Neural progenitor cell (in vitro differentiated cells): ENCODE measurements around the gene PTK6. TPM values are rescaled to one million over a fixed set of nuclear protein-coding genes. Genes with fewer than 3 reads are reported as not detected.

Experiments used
- DNase-seq: peaks from one replicate; pipeline ENCODE4 v3.0.0-alpha.2; 2016; ENCODE audit warnings: low spot score
- H2AFZ ChIP-seq: fragments of 200-600 bp; sonication (generic); replicated peaks from 2 replicates; pipeline ENCODE4 v1.6.1; 2016; ENCODE audit warnings: antibody characterized with exemption
- H3F3A ChIP-seq: fragments of 200-600 bp; sonication (generic); 2 replicates; pipeline ENCODE4 v1.6.1; 2016; ENCODE audit warnings: antibody characterized with exemption, low read depth
- H3K27ac ChIP-seq: fragments of 200-600 bp; sonication (generic); 2 replicates; pipeline ENCODE4 v1.5.1; 2016; ENCODE audit warnings: mild to moderate bottlenecking
- H3K27me3 ChIP-seq: fragments of 200-600 bp; sonication (generic); 2 replicates; pipeline ENCODE4 v1.6.1; 2016; ENCODE audit warnings: mild to moderate bottlenecking, moderate library complexity
- H3K36me3 ChIP-seq: fragments of 200-600 bp; sonication (generic); 2 replicates; pipeline ENCODE4 v1.5.1; 2016
- H3K4me1 ChIP-seq: fragments of 200-600 bp; sonication (generic); 2 replicates; pipeline ENCODE4 v1.6.1; 2016; ENCODE audit warnings: mixed run types
- H3K4me2 ChIP-seq: fragments of 200-600 bp; sonication (generic); 2 replicates; pipeline ENCODE4 v1.6.1; 2016
- H3K4me3 ChIP-seq: fragments of 200-600 bp; sonication (generic); 2 replicates; pipeline ENCODE4 v1.5.1; 2016
- H3K79me2 ChIP-seq: fragments of 200-600 bp; sonication (generic); 2 replicates; pipeline ENCODE4 v1.6.1; 2016; ENCODE audit warnings: low read depth
- H3K9ac ChIP-seq: fragments of 200-600 bp; sonication (generic); 2 replicates; pipeline ENCODE4 v1.6.1; 2016
- H3K9me3 ChIP-seq: fragments of 200-600 bp; sonication (generic); 2 replicates; pipeline ENCODE4 v1.5.1; 2016; ENCODE audit warnings: low read depth
- H4K20me1 ChIP-seq: fragments of 200-600 bp; sonication (generic); 2 replicates; pipeline ENCODE4 v1.6.1; 2016; ENCODE audit warnings: low read depth
- H3K27ac Mint-ChIP-seq: 3 replicates; pipeline ENCODE4 v1.8.0; 2021; ENCODE audit warnings: mixed read lengths
- H3K27me3 Mint-ChIP-seq: 2 replicates; pipeline ENCODE4 v1.8.0; 2022; ENCODE audit warnings: low read depth, mild to moderate bottlenecking, inconsistent platforms, moderate library complexity, mixed read lengths; ENCODE audit not compliant: insufficient read depth
- H3K36me3 Mint-ChIP-seq: 3 replicates; pipeline ENCODE4 v1.8.0; 2021; ENCODE audit warnings: mixed read lengths
- H3K4me1 Mint-ChIP-seq: 3 replicates; pipeline ENCODE4 v1.8.0; 2021; ENCODE audit warnings: mixed read lengths
- H3K4me3 Mint-ChIP-seq: 3 replicates; pipeline ENCODE4 v1.8.0; 2021; ENCODE audit warnings: mild to moderate bottlenecking, moderate library complexity, mixed read lengths
- H3K9me3 Mint-ChIP-seq: 3 replicates; pipeline ENCODE4 v1.8.0; 2020; ENCODE audit warnings: mixed read lengths
- EZH2 ChIP-seq: fragments of 200-600 bp; sonication (generic); IDR thresholded peaks from 2 replicates; pipeline ENCODE4 v1.6.1; 2017; ENCODE audit warnings: antibody characterized with exemption, mild to moderate bottlenecking, moderate library complexity
- EZH2phosphoT487 ChIP-seq: fragments of 200-600 bp; sonication (generic); IDR thresholded peaks from 2 replicates; pipeline ENCODE4 v1.6.1; 2017; ENCODE audit warnings: antibody characterized with exemption
- total RNA-seq: library from RNA; depleted of rRNA; stranded (reverse); fragments of >200 nt; gene quantifications from 2 replicates; pipeline ENCODE4 v1.2.3, GENCODE V29; 2015; ENCODE audit warnings: low replicate concordance
- TF ChIP-seq, protein P1 (sequence below): fragments of 200-600 bp; sonication (generic); IDR thresholded peaks from 2 replicates; pipeline ENCODE4 v1.5.1; 2017; ENCODE audit warnings: antibody characterized with exemption, mild to moderate bottlenecking

PTK6 gene
- total RNA-seq, result not detected in 2 replicates

DNA sequence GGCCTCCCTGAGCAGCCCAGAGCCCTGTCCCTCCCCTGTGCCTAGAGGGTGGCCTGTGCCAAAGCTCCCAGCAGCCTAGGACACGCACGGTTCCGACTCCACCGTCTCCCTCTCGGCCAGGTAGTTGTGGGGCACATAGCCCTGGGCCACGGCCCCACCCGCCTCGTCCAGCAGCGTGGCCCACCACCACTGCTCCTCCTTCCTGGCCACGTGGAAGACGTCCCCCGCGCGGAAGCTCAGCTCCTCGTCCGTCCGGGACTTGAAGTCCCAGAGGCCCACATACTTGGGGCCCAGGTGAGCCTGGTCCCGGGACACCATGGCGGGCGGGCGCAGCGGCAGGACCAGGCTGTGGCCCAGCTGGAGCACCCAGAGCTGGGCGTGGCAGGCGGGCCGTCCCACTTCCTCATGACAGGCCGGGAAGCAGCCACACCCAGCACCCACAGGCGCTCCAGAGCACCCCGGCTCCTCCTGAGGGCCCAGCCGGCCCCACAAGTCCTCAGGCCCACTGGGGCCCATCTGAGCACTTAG is at the start of gene PTK6:
TSS of gene PTK6 (minus strand) at position 380 of the 528 bp plus-strand sequence. CDS start at position 318, 62 bp downstream.
- H3K4me3 ChIP-seq, result peak within 1 kb of the TSS; percentile 42

GRCh38 chr20:63586797-63587196 is 49.6 kb upstream of the PTK6 start:
- H3F3A ChIP-seq, result no peaks in the 10 kb centered on the region
- peaks cover 16% of the 10 kb centered on the region for H3K4me1 Mint-ChIP-seq
- H3K4me1 ChIP-seq, result no peaks in the 10 kb centered on the region
- no peak overlapping the region for H3K4me2 ChIP-seq
- H3K4me3 Mint-ChIP-seq, result peak overlapping the region; percentile 55
- H4K20me1 ChIP-seq, result no peaks in the 10 kb centered on the region
- H3K27me3 Mint-ChIP-seq, result peaks cover 3% of the 10 kb centered on the region
- H3K9me3 Mint-ChIP-seq, result no peaks in the 10 kb centered on the region
- no peaks in the 10 kb centered on the region for H3K79me2 ChIP-seq
- H3K27ac ChIP-seq, result no peak overlapping the region
- no peak overlapping the region for H3K4me3 ChIP-seq
- no peak for DNase-seq
- H3K27ac Mint-ChIP-seq, result no peak overlapping the region
- no peak overlapping the region for H2AFZ ChIP-seq
- TF ChIP-seq, protein P1, sequence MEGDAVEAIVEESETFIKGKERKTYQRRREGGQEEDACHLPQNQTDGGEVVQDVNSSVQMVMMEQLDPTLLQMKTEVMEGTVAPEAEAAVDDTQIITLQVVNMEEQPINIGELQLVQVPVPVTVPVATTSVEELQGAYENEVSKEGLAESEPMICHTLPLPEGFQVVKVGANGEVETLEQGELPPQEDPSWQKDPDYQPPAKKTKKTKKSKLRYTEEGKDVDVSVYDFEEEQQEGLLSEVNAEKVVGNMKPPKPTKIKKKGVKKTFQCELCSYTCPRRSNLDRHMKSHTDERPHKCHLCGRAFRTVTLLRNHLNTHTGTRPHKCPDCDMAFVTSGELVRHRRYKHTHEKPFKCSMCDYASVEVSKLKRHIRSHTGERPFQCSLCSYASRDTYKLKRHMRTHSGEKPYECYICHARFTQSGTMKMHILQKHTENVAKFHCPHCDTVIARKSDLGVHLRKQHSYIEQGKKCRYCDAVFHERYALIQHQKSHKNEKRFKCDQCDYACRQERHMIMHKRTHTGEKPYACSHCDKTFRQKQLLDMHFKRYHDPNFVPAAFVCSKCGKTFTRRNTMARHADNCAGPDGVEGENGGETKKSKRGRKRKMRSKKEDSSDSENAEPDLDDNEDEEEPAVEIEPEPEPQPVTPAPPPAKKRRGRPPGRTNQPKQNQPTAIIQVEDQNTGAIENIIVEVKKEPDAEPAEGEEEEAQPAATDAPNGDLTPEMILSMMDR, result no peak
- no peak for TF ChIP-seq EZH2phosphoT487
- TF ChIP-seq EZH2, result no peak
- H3K9ac ChIP-seq, result no peak overlapping the region
- no peaks in the 10 kb centered on the region for H3K36me3 ChIP-seq
- H3K9me3 ChIP-seq, result no peaks in the 10 kb centered on the region
- peaks cover 7% of the 10 kb centered on the region for H3K36me3 Mint-ChIP-seq
- no peaks in the 10 kb centered on the region for H3K27me3 ChIP-seq

More for the DNA sequence above, at the start of gene PTK6:
- no peak within 1 kb of the TSS for H3K9ac ChIP-seq
- H3K27me3 ChIP-seq, result no peaks in the 10 kb centered on the region
- Mint-ChIP-seq H3K36me3 (no peaks in the 10 kb centered on the region), H3K27me3 (peaks cover 1% of the 10 kb centered on the region), H3K27ac (no peak within 1 kb of the TSS), H3K9me3 (no peaks in the 10 kb centered on the region), H3K4me1 (peaks cover 7% of the 10 kb centered on the region), H3K4me3 (no peak within 1 kb of the TSS)
- H3K4me2 ChIP-seq, result peak within 1 kb of the TSS; percentile 71
- no peaks in the 10 kb centered on the region for H3K36me3 ChIP-seq
- no peaks in the 10 kb centered on the region for H3K79me2 ChIP-seq
- no peak for DNase-seq
- H4K20me1 ChIP-seq, result no peaks in the 10 kb centered on the region
- peaks cover 3% of the 10 kb centered on the region for H3F3A ChIP-seq
- H3K9me3 ChIP-seq, result no peaks in the 10 kb centered on the region
- peak within 1 kb of the TSS; percentile 70 for H2AFZ ChIP-seq
- no peaks in the 10 kb centered on the region for H3K4me1 ChIP-seq
- H3K27ac ChIP-seq, result no peak within 1 kb of the TSS
- TF ChIP-seq EZH2phosphoT487 (no peak), EZH2 (no peak)
- TF ChIP-seq, protein P1, result no peak

DNA sequence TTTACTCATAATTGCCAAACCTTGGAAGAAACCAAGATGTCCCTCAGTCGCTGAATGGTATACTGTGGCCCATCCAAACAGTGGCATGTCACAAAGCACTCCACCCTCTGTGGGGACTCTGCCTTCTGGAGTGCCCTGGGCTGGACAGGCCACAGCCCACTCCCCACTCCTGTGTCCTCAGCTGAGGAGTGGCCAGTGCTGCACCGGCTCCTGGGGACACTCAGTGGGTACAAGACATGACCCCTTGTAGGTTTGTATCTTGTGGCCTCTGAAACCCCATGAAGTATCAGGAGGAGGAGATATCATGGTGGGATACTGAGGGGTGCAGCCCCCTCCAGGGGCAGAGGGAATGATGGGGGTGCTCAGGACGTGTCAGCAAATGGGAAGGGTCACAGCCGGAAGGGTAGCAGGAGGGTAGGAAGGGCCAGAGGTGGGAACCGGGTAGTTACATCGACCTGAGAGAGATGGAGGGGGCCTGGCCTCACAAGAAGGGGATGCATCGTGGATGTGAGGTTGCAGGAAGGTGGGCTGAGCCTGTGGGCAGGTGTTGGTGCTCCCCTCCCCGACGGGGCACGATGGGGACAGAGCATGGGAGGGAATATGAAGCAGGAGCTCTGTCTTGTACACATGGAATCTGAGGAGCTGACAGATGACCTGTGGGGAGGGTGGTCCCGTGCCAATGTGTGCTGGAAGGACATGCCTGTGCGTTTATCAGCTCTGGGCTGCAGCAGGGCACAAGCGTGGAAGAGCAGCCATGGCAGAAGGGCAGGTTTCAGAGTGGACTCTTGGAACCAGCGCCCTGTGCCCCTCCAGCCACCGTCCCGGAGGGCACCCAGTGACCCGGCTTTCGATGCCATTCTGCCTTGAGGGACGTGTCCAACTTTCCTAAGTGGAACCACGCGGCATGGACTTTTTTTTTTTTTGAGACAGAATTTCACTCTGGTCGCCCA is 48.7 kb upstream of the PTK6 start:
- Histone ChIP-seq H4K20me1 (no peaks in the 10 kb centered on the region), H3K36me3 (no peaks in the 10 kb centered on the region), H3K4me2 (no peak overlapping the region), H3F3A (no peaks in the 10 kb centered on the region), H3K4me1 (no peaks in the 10 kb centered on the region), H3K79me2 (no peaks in the 10 kb centered on the region), H3K4me3 (no peak overlapping the region), H3K9me3 (no peaks in the 10 kb centered on the region), H3K27ac (no peak overlapping the region), H3K27me3 (no peaks in the 10 kb centered on the region), H2AFZ (no peak overlapping the region), H3K9ac (no peak overlapping the region)
- Mint-ChIP-seq H3K4me3 (no peak overlapping the region), H3K27me3 (peaks cover 3% of the 10 kb centered on the region), H3K4me1 (peaks cover 16% of the 10 kb centered on the region), H3K9me3 (no peaks in the 10 kb centered on the region), H3K27ac (no peak overlapping the region), H3K36me3 (peaks cover 4% of the 10 kb centered on the region)
- no peak for TF ChIP-seq EZH2phosphoT487
- no peak for TF ChIP-seq EZH2
- TF ChIP-seq, protein P1, result no peak
- DNase-seq, result no peak
